Measurements from ENCODE around the gene NECAB3.

Gene NECAB3

DNA sequence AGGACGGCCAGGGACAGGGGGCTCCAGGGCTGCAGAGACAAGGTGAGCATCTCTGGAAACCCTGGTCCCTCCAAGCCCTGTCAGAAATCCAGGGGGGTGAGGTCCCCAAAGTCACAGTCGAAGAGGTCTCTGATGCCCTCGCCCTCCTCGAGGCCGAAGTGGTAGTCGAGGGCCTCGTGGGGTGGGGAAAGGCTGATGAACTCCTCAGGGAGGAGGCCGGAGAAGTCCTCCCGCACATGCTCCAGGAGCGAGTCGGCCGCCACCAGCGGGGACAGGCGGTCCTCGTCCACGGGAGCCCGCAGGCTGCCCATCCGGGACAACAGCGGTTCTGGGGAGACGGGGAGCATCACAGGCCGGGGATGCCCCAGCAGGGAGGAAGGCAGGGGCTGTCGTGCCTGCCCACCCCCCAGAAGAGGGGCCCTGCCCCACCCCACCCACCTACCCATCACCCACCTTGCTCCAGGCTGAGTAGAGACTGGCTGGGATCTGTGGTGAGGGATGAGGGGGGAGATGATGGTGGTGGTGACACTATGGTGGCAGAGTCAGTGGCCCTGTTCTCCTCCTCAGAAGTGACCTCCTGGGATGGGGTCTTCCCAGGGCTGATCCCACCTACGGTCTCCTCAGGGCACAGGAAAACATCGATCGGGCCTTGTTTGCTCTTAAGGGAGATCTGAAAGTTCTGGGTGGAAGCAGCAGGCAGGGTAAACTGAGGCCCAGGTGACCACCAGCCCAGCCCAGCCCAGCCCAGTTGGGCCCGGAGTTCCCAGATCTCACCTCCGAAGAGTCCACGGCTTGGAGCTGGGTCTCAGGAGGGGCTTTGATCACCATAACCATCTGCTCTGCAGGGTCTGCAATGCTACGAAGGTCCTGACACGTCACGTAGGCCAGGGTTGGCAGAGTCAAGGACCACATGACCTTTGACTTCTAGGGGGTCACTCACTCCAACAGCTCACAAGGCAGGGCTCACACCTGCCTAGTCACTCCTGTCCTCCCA lies 2.7 kb upstream of the NECAB3 start:
- no peak for DNase-seq

DNA sequence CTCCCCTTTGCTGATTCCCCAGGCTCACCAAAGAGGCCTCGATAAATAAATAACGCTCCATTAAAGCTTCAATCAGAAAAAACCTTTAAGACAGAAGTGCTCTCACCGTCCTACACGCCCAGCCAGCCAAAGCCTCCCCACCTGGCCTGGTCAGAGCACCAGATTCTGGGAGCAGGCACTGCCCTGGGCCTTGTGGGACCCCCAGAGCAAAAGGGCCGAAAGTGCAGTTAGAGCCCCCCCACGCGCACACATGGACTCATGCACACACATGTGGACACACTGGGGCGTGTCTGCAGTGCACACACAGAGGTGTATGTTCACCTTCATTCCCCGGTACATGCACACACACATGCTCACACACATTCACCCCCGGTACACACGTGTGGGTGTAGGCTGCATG lies 1.9 kb upstream of the NECAB3 start:
- no peak for DNase-seq

DNA sequence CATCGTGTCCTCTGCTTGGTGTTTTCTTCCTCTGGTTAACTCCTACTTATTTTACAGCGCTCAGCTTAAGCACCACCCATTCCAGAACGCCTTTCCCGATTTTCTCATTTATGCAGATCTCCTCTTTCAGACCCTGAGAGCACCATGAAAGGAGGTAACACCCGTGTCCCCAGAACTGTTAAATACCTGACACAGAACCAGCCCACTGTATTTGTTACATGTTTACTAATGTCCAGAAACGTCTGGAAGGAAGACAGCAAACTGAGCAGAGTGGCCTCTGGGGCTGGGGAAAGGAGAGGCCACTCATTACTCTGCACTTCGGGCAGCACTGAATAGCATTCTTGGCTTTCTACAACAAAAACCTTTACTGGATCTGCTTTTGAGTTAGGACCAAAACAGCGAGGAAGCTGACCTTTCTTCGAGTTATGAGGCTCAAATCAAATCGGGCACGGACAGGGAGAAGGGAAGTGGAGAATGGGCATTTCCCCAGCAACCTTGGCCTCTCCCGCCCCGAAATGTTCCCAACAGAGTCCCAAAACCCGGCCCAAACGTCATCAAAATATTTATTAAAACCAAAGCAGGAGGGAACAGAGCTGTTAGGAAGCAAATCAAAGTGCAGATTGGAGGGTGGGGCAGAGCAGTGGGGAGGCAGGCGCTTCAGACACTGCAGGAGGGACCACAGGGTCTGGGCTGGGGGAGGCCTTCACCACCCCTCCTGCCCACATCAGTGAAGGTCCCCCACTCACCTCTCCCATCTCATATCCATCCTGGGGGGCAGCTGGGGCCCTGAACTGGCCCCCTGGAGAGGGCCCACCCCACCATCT lies 1.1 kb upstream of the NECAB3 start:
- no peak for DNase-seq

- DNase-seq: peak; percentile 51
Observed at GRCh38 chr20:33673410-33674293, 576 bp downstream of the NECAB3 start.

- DNase-seq: no peak
Observed at GRCh38 chr20:33673114-33673409, 1.2 kb downstream of the NECAB3 start.

DNA sequence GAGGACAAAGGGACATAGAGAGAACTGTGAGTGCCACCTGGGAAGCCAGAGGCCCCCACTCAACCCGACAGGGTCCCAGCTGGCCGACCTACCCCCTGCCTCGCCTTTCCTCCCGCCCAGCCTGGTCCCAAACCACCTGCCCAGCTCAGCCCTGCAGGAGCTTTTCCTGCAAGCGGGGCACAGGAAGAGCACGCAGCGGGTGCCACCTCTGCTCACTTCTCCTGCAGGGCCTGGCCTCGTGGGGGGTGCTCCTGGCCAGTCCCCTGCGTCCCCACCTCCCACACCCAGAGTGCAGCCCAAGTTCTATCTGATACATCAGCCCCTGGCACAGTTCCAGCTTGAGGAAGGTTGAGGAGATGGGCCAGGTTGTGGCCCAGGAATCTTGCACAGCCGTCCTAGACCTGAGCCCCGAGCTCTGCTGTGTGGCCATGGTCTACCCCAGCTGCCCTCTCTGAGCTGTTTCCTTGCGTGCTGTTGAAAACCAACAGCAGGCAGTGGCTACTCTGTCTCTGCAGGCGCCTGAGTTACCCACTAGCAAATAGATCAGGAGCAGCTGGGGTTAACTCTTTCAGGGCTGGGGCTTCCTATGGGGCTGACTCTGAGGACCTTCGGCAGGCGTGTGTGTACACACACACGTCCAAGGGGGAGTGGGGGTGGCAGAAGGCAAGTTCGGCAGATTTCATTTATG lies 1.7 kb downstream of the NECAB3 start:
- no peak for DNase-seq

DNA sequence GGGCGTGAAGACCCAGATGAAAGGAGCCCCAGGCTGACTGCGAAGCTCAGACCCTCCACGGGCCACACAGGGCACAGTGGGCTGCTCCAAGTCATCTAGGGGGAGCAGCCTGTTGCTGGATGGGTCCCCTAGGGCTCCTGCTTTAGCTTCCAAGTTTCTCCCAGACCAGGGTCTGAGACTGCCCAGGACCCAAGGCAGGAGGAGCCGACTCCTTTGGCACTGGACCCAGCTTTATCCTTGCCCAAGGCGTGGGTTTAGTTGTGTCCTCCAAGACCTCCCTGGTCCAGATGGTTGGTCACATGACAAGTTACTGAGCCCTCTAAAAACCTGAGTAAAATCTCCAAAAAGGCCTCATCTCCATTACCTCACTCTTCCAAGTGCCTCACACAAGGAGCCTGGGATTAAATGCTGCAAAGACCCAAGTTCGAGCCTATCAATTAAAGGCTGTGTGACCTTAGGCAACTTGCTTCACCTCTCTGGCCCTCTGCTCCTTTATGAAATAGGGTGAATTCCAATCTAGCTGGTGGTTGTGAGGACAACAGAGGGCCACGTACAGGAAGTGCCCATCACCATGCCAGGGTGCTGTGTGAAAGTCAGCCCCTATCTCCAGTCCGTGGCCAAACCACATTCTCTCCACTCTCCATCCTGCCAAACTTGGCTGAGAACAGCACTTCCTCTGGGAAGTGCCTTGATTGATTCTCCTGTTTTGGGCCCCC lies 2.5 kb downstream of the NECAB3 start:
- DNase-seq: no peak

- DNase-seq: no peak
Observed at GRCh38 chr20:33670715-33671499, 3.3 kb downstream of the NECAB3 start.

DNA sequence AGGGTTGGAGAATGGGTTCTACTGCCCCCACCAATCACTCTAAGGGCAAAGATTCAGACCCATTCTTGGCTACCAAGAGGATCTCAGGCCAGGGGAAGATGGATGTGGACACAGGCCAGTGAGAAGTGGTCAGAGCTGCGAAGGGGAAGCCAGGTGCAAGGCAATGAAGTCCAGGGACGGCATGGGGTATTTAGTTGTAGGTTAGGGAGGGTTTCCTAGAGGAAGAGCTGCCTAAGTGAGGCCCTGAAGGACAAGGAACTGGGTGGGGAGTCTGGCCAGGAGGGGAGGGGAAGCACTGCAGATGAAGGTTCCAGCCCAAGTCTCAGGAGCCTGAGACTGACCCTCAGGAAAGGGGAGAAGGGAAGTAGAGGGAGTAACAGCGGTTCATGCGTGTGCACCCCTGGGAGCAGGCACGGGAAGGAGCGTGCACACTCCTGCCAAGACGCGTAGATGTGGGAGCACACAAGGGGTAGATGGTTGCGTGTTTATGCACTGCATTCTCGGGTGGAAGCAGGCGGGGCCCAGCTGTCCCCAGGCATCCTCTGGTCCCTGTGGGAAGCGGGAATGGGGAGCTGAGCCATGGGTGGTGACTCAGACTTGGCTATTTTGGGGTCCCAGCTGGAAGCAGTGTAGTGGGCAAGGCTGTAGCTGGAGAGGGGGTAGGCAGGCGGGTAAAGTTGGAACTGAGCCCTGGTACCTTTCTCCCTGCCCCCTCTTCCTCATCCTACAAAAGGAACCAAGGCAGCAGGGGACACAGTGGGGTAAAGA lies 4.2 kb downstream of the NECAB3 start:
- DNase-seq: no peak

GRCh38 chr20:33669224-33669623 lies 5.0 kb downstream of the NECAB3 start:
- no peak for DNase-seq

DNA sequence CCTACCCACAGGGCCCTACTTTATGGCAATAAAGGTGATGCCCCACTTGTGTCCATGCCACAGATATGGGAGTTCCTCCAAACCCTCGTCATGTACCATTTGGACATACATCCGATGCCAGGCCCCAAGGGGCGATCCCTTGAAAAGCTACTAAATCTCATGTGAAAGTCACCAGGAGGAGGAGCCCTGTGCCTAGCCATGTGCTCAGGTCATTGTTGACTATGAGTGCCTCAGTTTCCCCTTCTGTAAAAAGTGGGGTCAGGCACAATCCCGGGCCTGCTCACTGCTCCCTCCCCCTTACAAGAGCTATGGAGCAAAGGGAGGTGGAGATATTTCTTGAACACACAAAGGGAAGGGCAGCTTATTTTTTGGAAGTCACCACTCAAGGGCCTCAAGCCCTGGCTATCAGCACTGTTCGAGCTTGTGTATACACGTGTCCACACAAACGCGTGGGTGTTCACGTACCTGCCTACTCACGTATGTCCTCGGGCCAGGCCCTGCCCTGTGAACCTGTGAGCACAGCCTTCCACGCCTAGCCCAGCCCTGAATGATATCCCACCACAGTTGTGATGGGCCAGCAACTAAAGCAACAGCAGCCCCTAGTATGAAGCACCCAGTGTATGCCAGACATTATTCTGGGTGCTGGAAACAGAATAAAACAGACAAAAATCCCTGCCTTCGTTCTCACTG lies 5.6 kb downstream of the NECAB3 start:
- no peak for DNase-seq

- peak; percentile 86 for DNase-seq
Observed at GRCh38 chr20:33667676-33668465, 6.4 kb downstream of the NECAB3 start.

GRCh38 chr20:33667245-33667675 lies 7.0 kb downstream of the NECAB3 start:
- peak; percentile 61 for DNase-seq

DNA sequence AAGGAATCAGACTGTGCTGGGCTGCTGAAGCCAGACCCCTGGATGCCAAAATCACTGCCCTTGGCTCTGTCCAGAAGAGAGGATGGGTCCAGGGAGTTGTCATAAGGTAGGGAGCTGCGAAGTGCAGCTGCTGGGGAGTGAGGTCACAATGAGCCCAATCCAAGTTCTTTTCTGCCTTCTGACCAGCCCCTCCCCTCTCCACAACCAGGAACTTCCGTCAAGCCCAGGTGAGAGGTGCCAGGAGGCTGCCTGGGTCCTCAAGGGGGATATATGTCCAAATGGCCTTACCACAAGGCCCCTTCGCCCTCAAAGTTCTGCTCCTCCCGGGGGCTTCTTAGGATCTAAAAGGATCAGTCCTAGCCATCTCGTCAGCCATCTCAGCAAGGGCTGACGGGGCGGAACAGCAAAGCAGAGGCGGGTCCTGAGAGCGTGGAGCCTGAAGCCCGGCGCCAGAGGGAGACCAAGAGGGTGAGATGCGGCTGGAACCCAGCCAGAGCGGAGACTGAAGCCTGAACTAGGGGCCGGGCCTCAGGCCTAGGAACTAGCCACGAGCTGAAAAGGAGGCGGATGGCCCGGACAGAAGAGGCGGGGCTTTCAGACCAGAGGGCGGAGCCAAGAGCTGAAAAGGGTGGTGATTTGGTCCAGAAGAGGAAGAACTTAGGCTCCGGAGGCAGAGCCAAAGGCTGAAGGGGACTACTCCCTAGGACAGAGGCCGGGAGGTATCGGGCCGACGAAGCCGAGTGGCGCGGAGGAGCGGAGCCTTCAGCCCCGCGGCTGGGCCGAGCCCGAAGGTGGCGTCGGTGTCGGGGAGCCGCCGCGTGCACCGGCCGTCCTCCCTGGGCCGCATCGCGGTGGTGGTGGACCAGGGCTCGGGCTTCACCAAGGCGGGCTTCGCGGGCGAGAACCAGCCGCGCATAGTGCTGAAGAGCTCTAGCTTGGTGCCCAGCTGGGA lies 7.7 kb downstream of the NECAB3 start, which contains the start of gene ACTL10:
Gene ACTL10 (plus strand): TSS at position 651 of the 952 bp plus-strand sequence. CDS start 555 bp downstream, outside the sequence.
- peak; percentile 95 for DNase-seq

GRCh38 chr20:33664762-33665144 lies 9.5 kb downstream of the NECAB3 start:
- no peak for DNase-seq

GRCh38 chr20:33664085-33664761 lies 10.0 kb downstream of the NECAB3 start:
- DNase-seq: no peak
